H1 (cell line): ENCODE measurements around the gene ARPIN. TPM values are rescaled to one million over a fixed set of nuclear protein-coding genes. Genes with fewer than 3 reads are reported as not detected.
A peak's percentile ranks its signal among the peaks of the same experiment; 100 is the strongest.

Source experiments
- CTCF ChIA-PET: fragments of 300-600 bp; sonication (Branson Sonifier 250); formaldehyde crosslinking; loops from one replicate; lab custom pipeline; 2021; ENCODE audit not compliant: partially characterized antibody; lab: Charles Lee
- POLR2A ChIA-PET: fragments of 300-600 bp; sonication (Branson Sonifier 250); formaldehyde crosslinking; loops from one replicate; lab custom pipeline; 2021; ENCODE audit warnings: inconsistent platforms; ENCODE audit not compliant: partially characterized antibody; lab: Charles Lee
- DNase-seq, 2 experiments: peaks; one replicate each; pipeline versions ENCODE4 v3.0.0 to v3.0.0-alpha.2; 2010 to 2022; ENCODE audit warnings: low spot score in 2 of 2, low read depth in 1 of 2, mixed read lengths in 1 of 2
- FAIRE-seq: peaks from 2 replicates; lab custom pipeline; 2011; peaks lifted over from hg19 to GRCh38; lab: Jason Lieb, UNC
- H2AFZ ChIP-seq: 2 replicates; pipeline ENCODE4 v1.8.1; 2012; ENCODE audit warnings: low read length, inconsistent platforms
- H2AK5ac ChIP-seq: 2 replicates; pipeline ENCODE4 v1.6.1; 2013; ENCODE audit warnings: low read depth, low read length
- H2BK120ac ChIP-seq: replicated peaks from 2 replicates; pipeline ENCODE3; 2013; ENCODE audit warnings: low read depth, low read length, inconsistent platforms
- H2BK12ac ChIP-seq: 2 replicates; pipeline ENCODE4 v1.6.1; 2013; ENCODE audit warnings: low read depth, low read length
- H2BK15ac ChIP-seq: 2 replicates; pipeline ENCODE4 v1.6.1; 2013; ENCODE audit warnings: low read length
- H2BK20ac ChIP-seq: 2 replicates; pipeline ENCODE4 v1.6.1; 2013; ENCODE audit warnings: low read length
- H2BK5ac ChIP-seq: 2 replicates; pipeline ENCODE4 v1.6.1; 2013; ENCODE audit warnings: low read depth, low read length
- H3K14ac ChIP-seq: 2 replicates; pipeline ENCODE4 v1.6.1; 2013; ENCODE audit warnings: inconsistent platforms; ENCODE audit not compliant: insufficient read length
- H3K18ac ChIP-seq: 2 replicates; pipeline ENCODE4 v1.6.1; 2013; ENCODE audit warnings: low read length; ENCODE audit errors: extremely low read depth
- H3K23ac ChIP-seq: 2 replicates; pipeline ENCODE4 v1.6.1; 2013; ENCODE audit warnings: inconsistent platforms; ENCODE audit not compliant: insufficient read length
- H3K23me2 ChIP-seq: 2 replicates; pipeline ENCODE4 v1.6.1; 2013; ENCODE audit warnings: low read depth, low read length
- H3K27ac ChIP-seq: 2 replicates; pipeline ENCODE4 v1.6.1; 2011; ENCODE audit warnings: low read depth, low read length, inconsistent platforms
- H3K27me3 ChIP-seq, 4 experiments: replicated peaks in 1 of 4; 1 replicate in 1 of 4; 2 replicates in 3 of 4; pipeline versions ENCODE4 v1.6.1 to v1.8.1; 2011 to 2013; ENCODE audit warnings: low read length in 3 of 4, mild to moderate bottlenecking in 3 of 4, inconsistent platforms in 2 of 4, mixed read lengths in 2 of 4, moderate library complexity in 1 of 4; ENCODE audit not compliant: control insufficient read depth in 3 of 4, insufficient read depth in 3 of 4; ENCODE audit errors: extremely low read depth in 1 of 4
- H3K36me3 ChIP-seq, 4 experiments: 2 replicates each; pipeline versions ENCODE4 v1.6.1 to v1.8.1; 2011 to 2013; ENCODE audit warnings: mild to moderate bottlenecking in 4 of 4, low read length in 3 of 4, moderate library complexity in 2 of 4, control low read depth in 1 of 4, inconsistent platforms in 1 of 4; ENCODE audit not compliant: insufficient read depth in 4 of 4, control insufficient read depth in 2 of 4
- H3K4ac ChIP-seq: replicated peaks from 2 replicates; pipeline ENCODE3; 2013; ENCODE audit warnings: low read length, low read depth, mixed read lengths, inconsistent platforms; ENCODE audit not compliant: insufficient read length
- H3K4me1 ChIP-seq, 4 experiments: replicated peaks in 1 of 4; 1 replicate in 1 of 4; 2 replicates in 3 of 4; pipeline versions ENCODE4 v1.6.1 to v1.8.1; 2011 to 2013; ENCODE audit warnings: low read length in 3 of 4, inconsistent platforms in 2 of 4, mixed read lengths in 1 of 4; ENCODE audit not compliant: insufficient read depth in 4 of 4, control insufficient read depth in 3 of 4
- H3K4me2 ChIP-seq, 2 experiments: 2 replicates each; pipeline versions ENCODE4 v1.6.1 to v1.8.1; 2011 to 2013; ENCODE audit warnings: low read depth in 2 of 2, low read length in 2 of 2, control low read depth in 1 of 2, inconsistent platforms in 1 of 2, mild to moderate bottlenecking in 1 of 2; ENCODE audit not compliant: insufficient read depth in 1 of 2
- H3K4me3 ChIP-seq, 4 experiments: fragments of 200-600, 300-600 bp in 1 of 4; sonication (generic), shearing (Covaris generic), sonication (Bioruptor Twin) in 1 of 4; 2 replicates each; pipeline versions ENCODE4 v1.5.1 to v1.8.1; 2011 to 2016; ENCODE audit warnings: low read length in 4 of 4, low read depth in 3 of 4, control low read depth in 2 of 4, inconsistent platforms in 2 of 4, mild to moderate bottlenecking in 2 of 4, mixed read lengths in 1 of 4, moderate library complexity in 1 of 4; ENCODE audit not compliant: insufficient read depth in 2 of 4; ENCODE audit errors: extremely low read depth in 1 of 4
- H3K56ac ChIP-seq: replicated peaks from 2 replicates; pipeline ENCODE3; 2013; ENCODE audit warnings: low read depth, mild to moderate bottlenecking, mixed read lengths, low read length, inconsistent platforms; ENCODE audit not compliant: insufficient read length
- H3K79me1 ChIP-seq: 2 replicates; pipeline ENCODE4 v1.6.1; 2013; ENCODE audit warnings: low read depth, low read length, control low read depth
- H3K79me2 ChIP-seq, 2 experiments: 2 replicates each; pipeline versions ENCODE4 v1.6.1 to v1.8.1; 2012 to 2013; ENCODE audit warnings: low read length in 2 of 2, mild to moderate bottlenecking in 2 of 2, inconsistent platforms in 1 of 2; ENCODE audit not compliant: insufficient read depth in 2 of 2, control insufficient read depth in 1 of 2
- H3K9ac ChIP-seq, 4 experiments: replicated peaks in 1 of 4; 1 replicate in 1 of 4; 2 replicates in 3 of 4; pipeline versions ENCODE4 v1.6.1 to v1.8.1; 2011 to 2013; ENCODE audit warnings: low read depth in 3 of 4, low read length in 3 of 4, control low read depth in 2 of 4, mild to moderate bottlenecking in 2 of 4, moderate library complexity in 2 of 4, inconsistent platforms in 1 of 4; ENCODE audit errors: extremely low read depth in 1 of 4
- H3K9me3 ChIP-seq, 2 experiments: 2 replicates each; pipeline versions ENCODE4 v1.6.1 to v1.8.1; 2012 to 2013; ENCODE audit warnings: mild to moderate bottlenecking in 2 of 2, moderate library complexity in 2 of 2, control low read depth in 1 of 2, inconsistent platforms in 1 of 2, low read depth in 1 of 2, low read length in 1 of 2, mixed read lengths in 1 of 2; ENCODE audit not compliant: insufficient read depth in 2 of 2
- H4K20me1 ChIP-seq, 2 experiments: replicated peaks in 1 of 2; 2 replicates each; pipeline versions ENCODE3 to v1.8.1; 2011 to 2013; ENCODE audit warnings: inconsistent platforms in 2 of 2, low read length in 2 of 2, mild to moderate bottlenecking in 1 of 2; ENCODE audit not compliant: insufficient read depth in 2 of 2, control insufficient read depth in 1 of 2
- H4K5ac ChIP-seq: 2 replicates; pipeline ENCODE4 v1.6.1; 2013; ENCODE audit warnings: low read length, low read depth, mixed read lengths, inconsistent platforms; ENCODE audit not compliant: insufficient read length
- H4K8ac ChIP-seq: 2 replicates; pipeline ENCODE4 v1.8.0; 2013; ENCODE audit warnings: mild to moderate bottlenecking, moderate library complexity, low read length, inconsistent platforms; ENCODE audit not compliant: insufficient read depth; ENCODE audit errors: extremely low read depth
- H4K91ac ChIP-seq: replicated peaks from 2 replicates; pipeline ENCODE3; 2013; ENCODE audit warnings: low read length, mixed read lengths, inconsistent platforms; ENCODE audit not compliant: insufficient read length
- BRCA1 ChIP-seq: IDR thresholded peaks from 2 replicates; pipeline ENCODE4 v1.6.1; 2012; ENCODE audit warnings: low read depth, low read length, improper control_type of control experiment
- EP300 ChIP-seq, 2 experiments: IDR thresholded peaks; 1 replicate in 1 of 2; 2 replicates in 1 of 2; pipeline ENCODE4 v1.6.1; 2011 to 2012; ENCODE audit warnings: low read depth in 2 of 2, low read length in 2 of 2, mild to moderate bottlenecking in 2 of 2, borderline replicate concordance in 1 of 2, inconsistent platforms in 1 of 2, moderate library complexity in 1 of 2
- NANOG ChIP-seq: IDR thresholded peaks from 2 replicates; pipeline ENCODE4 v1.6.1; 2011; ENCODE audit warnings: low read length, low read depth, mild to moderate bottlenecking, inconsistent platforms; ENCODE audit not compliant: insufficient read depth, poor library complexity, severe bottlenecking
- RXRA ChIP-seq: IDR thresholded peaks from 2 replicates; pipeline ENCODE4 v1.6.1; 2011; ENCODE audit warnings: low read depth, mild to moderate bottlenecking, low read length, moderate library complexity; ENCODE audit not compliant: insufficient read depth
- SIN3A ChIP-seq, 2 experiments: IDR thresholded peaks in 1 of 2; conservative IDR thresholded peaks in 1 of 2; 2 replicates each; pipeline ENCODE4 v1.6.1; 2011 to 2012; ENCODE audit warnings: low read length in 2 of 2, improper control_type of control experiment in 1 of 2, low read depth in 1 of 2, mild to moderate bottlenecking in 1 of 2
- SIRT6 ChIP-seq: IDR thresholded peaks from one replicate; pipeline ENCODE4 v1.7.1; 2012; ENCODE audit warnings: low read length, inconsistent platforms
- TBP ChIP-seq: IDR thresholded peaks from 2 replicates; pipeline ENCODE4 v1.6.1; 2011; ENCODE audit warnings: low read depth, low read length, improper control_type of control experiment
- WGBS, 2 experiments: shearing (Covaris generic) in 1 of 2; methylation state at CpG; one replicate each; pipeline versions ENCODE4 v1.1.6 to v1.1.7; 2013 to 2015; ENCODE audit warnings: low lambda C conversion rate in 2 of 2, mixed read lengths in 2 of 2, inconsistent platforms in 1 of 2, low coverage in 1 of 2, missing lambda C conversion rate in 1 of 2; ENCODE audit not compliant: insufficient replicate concordance in 2 of 2, insufficient coverage in 1 of 2, insufficient read length in 1 of 2; ENCODE audit errors: extremely low coverage in 1 of 2, missing lambda C conversion rate in 1 of 2; 5-methylcytosine and 5-hydroxymethylcytosine counted together
- polyA plus RNA-seq, 7 experiments: library from polyadenylated mRNA; depleted of rRNA in 3 of 7; stranded (reverse) in 5 of 7; unstranded in 2 of 7; fragments of >200 nt in 5 of 7; fragments of 200-250 nt in 2 of 7; gene quantifications; 1 replicate in 5 of 7; 2 replicates in 1 of 7; 4 replicates in 1 of 7; pipeline versions ENCODE4 v1.2.1 to v1.2.3, GENCODE V29; 2011 to 2013; ENCODE audit warnings: missing spikeins in 2 of 7, mixed read lengths in 2 of 7
- total RNA-seq: library from RNA; stranded (reverse); fragmentation: NEBNext Ultra II Directional; extraction: Animal tissue kit (Norgen Biotek cat#: 25700); gene quantifications from 2 replicates; pipeline ENCODE4 v1.2.1, GENCODE V29; 2021

ARPIN gene
- total and polyA plus RNA-seq, 2 of the 8 experiments (the other 6 are each of a cell fraction or from before 2014, with no cell fraction given) = 3.1 to 3.9 TPM

GRCh38 chr15:89898146-89898545 is 14.6 kb downstream of the ARPIN start:
- 58% methylated on average over 2 of the region's 2 CpGs; no CpG with 5 or more reads in 1 of the 2 experiments for WGBS, 2 experiments
- DNase-seq (no peak), FAIRE-seq (no peak)
- H4K8ac ChIP-seq = no peak overlapping the region
- H3K4ac ChIP-seq = no peak overlapping the region
- H2BK15ac ChIP-seq = no peak overlapping the region
- ChIA-PET CTCF (interaction anchor here (0.6 to 4.5 kb wide), 43 partner anchors 9 to 1301 kb away, joined by 3 to 46 read pairs (median 4); partner anchors contain the start of genes ARPIN and IDH2), POLR2A (interaction anchor here (0.5 to 1.2 kb wide), 4 partner anchors 23 to 188 kb away, joined by 3 read pairs; no protein-coding TSS in a partner anchor)
- 0 out of 2 replicates have a peak overlapping the region, but pooled peaks have one; percentile 38 for H2AFZ ChIP-seq
- no peak overlapping the region for H3K9ac ChIP-seq
- H3K4me2 ChIP-seq = no peak overlapping the region
- no peak overlapping the region for H4K5ac ChIP-seq
- H3K9me3 ChIP-seq = no peaks in the 10 kb centered on the region
- no peak for TF ChIP-seq NANOG
- no peak for TF ChIP-seq SIRT6
- no peak for TF ChIP-seq TBP
- no peak for TF ChIP-seq SIN3A (conservative IDR thresholded peaks at IDR 0.05 in 1 of 2, IDR thresholded peaks at IDR 0.05 in 1 of 2; ENCODE audit: low read depth in 1 of 2, low read length in 2 of 2)
- no peak for TF ChIP-seq BRCA1
- peak in 1 of 2 experiments; percentile 97; a peak in 1 of 3 replicates for TF ChIP-seq EP300 (IDR thresholded peaks at IDR 0.05; ENCODE audit: borderline replicate concordance in 1 of 2, low read depth in 2 of 2, low read length in 2 of 2)
- no peak for TF ChIP-seq RXRA
- H3K23ac ChIP-seq = no peak overlapping the region
- no peaks in the 10 kb centered on the region for H3K79me1 ChIP-seq
- H3K18ac ChIP-seq = no peak overlapping the region
- H2BK12ac ChIP-seq = no peak overlapping the region; the same call in 1 of the 2 replicates
- H3K27me3 ChIP-seq = no peaks in the 10 kb centered on the region
- no peak overlapping the region for H3K27ac ChIP-seq
- H2AK5ac ChIP-seq = no peak overlapping the region
- no peak overlapping the region for H2BK120ac ChIP-seq
- no peaks in the 10 kb centered on the region for H3K36me3 ChIP-seq
- no peak overlapping the region for H2BK20ac ChIP-seq
- no peaks in the 10 kb centered on the region; a peak in 2 of 7 replicates for H3K4me1 ChIP-seq
- peaks cover 0 to 4% of the 10 kb centered on the region in 2 experiments; a peak in 2 of 4 replicates for H3K79me2 ChIP-seq
- H2BK5ac ChIP-seq = no peak overlapping the region
- peaks cover 4% of the 10 kb centered on the region; the same call in 1 of the 2 replicates for H3K23me2 ChIP-seq
- H4K91ac ChIP-seq = no peak overlapping the region
- no peak overlapping the region for H3K4me3 ChIP-seq
- no peaks in the 10 kb centered on the region for H4K20me1 ChIP-seq
- no peak overlapping the region for H3K56ac ChIP-seq
- no peak overlapping the region for H3K14ac ChIP-seq
